Measurements from ENCODE around the gene PNMA6A.
"Not testable (repeated sequence)": the region's sequence is repeated elsewhere in the genome, so short reads cannot be mapped to it uniquely, and the experiment has no call there.

GRCh38 chrX:153123468-153123867 lies 51.2 kb downstream of the PNMA6A start:
- not testable (repeated sequence) for TF ChIP-seq CTCF (conservative IDR thresholded peaks at IDR 0.05 in 1 of 2, IDR thresholded peaks at IDR 0.05 in 1 of 2; ENCODE audit: low read depth in 1 of 2, low read length in 2 of 2); EZH2 (IDR thresholded peaks at IDR 0.05; ENCODE audit: low read length, missing control alignments)

All from fibroblast of lung (primary cell).